ENCODE results near the gene ALAS1.
"Not testable (repeated sequence)": the region's sequence is repeated elsewhere in the genome, so short reads cannot be mapped to it uniquely, and the experiment has no call there.

The ALAS1 gene

GRCh38 chr3:52177701-52178042, 20.3 kb upstream of the ALAS1 start:
- DNase-seq: no peak

GRCh38 chr3:52178126-52178525, 19.8 kb upstream of the ALAS1 start:
- not testable (repeated sequence) for DNase-seq

- no peak for DNase-seq
Measured at GRCh38 chr3:52178537-52178936, 19.4 kb upstream of the ALAS1 start.

- no peak for DNase-seq
Measured at GRCh38 chr3:52181543-52181942, 16.4 kb upstream of the ALAS1 start.

DNA sequence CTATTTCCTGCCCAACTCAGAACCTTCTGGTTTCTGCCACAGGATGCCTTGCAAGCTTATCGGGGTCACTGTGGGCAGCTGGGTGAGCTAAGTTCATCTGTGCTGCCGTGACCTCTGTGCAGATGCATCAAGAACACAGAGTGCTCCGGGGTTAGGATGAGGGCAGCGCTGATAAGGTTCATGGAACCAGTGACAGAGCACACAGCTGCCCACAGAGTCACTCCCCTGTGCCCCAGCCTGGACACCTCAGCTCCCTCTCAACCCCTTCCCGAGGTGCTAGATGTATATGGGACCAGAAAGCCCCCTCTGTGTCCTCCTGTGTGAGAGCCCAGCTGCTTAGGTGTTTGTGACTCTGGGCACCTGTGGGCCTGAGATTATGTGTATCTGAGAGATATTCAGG, 15.8 kb upstream of the ALAS1 start:
- no peak for DNase-seq

DNA sequence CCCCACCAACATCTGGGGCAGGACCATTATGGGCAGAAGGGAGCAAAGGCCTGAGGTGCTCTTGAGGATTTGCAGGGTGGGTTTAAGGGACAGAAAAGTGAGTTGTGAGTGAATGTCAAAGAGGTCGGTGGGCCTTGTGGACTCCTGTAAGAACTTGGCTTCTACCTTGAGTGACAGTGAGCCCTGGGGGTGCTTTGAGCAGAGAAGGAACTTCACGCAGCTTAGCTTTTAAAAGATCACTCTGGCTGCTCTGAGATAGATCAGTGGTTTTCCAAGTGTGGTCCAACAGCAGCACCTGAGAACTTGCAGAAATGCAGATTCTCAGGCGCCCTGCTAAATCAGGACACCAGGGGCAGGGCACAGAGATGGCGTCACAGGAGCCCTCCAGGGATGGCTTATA, 15.3 kb upstream of the ALAS1 start:
- DNase-seq: no peak

DNA sequence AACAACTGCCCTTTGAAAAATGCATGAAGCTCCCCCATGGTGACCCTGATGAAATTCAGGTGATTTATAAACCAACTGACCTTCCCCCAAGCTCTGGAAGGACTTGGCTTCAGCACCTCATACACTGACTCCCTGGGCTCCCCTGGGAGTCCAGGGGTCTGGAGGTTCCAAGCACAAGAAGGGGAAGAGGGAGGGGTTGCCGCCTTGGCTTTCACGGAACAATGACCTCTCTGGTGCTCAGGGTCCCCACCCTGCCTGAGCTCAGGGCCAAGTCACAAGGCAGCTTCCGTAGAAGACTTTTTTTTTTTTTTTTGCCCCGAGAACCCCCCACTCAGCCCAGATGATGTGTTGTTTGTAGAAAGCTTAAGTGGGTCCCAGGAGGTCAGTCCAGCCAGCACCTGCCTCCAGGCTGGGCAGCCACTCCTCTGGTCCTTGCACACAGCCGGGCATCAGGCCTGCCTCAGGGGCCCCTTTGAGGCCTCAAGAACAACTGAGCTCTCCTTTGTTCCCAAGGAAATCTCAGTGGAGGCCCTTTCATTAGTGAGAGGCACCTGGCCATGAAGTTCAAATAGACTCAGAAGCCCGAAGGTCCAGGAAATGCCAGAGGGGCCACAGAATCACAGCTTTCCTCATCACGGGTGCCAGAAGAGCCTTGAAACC, 14.0 kb upstream of the ALAS1 start:
- peak; percentile 78 for DNase-seq

- DNase-seq: no peak
Measured at GRCh38 chr3:52184690-52185089, 13.3 kb upstream of the ALAS1 start.

GRCh38 chr3:52185311-52185710, 12.6 kb upstream of the ALAS1 start:
- DNase-seq: no peak

DNA sequence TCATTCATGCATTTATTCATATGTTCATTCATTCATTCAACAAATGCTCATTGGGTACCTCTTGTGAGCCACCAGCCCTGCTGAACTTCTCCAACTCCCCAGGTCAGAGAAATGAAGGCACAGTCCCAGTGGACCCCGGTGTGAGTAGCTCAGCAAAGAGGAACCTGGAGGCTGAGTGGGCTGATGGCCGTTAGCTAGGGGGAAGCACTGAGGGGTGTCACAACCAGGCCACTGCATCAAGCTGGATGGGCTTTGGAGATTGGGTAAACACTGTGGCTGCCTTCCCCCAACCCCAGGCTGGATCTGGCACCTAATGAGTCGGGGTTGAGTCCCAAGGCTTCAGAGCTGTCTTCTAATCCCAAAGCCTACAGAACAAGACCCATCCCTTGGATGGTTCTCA, 12.1 kb upstream of the ALAS1 start:
- DNase-seq: no peak

GRCh38 chr3:52186729-52187128, 11.2 kb upstream of the ALAS1 start:
- DNase-seq: no peak

- DNase-seq: no peak
Measured at GRCh38 chr3:52188556-52188955, 9.4 kb upstream of the ALAS1 start.

DNA sequence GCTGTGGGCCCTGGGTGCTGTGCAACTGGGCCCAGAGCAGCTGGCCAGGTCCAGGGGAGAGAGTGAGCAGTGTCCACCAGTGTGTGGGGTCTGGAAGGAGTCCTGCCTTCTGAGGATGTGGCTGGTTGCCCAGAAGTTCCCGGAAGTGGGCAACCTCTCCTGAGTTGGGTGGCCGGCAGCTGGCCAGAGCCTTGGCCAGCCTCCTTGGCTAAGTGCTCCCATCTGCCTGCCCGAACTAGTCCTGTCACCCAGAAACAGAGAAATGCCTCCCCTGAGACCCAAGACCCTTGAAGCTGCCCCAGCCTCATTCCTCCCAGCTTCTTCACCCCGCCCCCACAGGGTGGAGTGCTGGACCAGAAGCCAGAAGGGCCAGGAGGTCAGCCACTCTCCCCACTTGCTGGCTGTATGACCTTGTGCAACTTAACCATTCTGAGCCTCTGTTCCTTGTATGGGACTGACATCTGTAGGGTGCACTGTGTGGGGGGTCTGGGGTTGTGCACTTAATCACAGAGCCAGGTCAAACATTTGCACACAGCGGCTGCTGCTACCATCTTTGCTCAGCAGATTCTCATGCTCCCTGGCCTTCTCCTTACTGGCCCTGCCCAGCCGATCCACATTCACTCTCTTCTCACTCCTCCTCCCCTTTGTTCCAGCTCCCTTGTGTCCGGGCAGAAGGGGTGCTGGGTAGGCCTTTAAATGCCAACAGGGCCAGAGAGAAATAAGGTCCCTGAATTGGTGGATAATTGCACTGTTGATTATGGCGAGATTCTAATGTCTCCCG, 7.5 kb upstream of the ALAS1 start:
- DNase-seq: no peak

GRCh38 chr3:52191663-52192062, 6.3 kb upstream of the ALAS1 start:
- DNase-seq: no peak

GRCh38 chr3:52193065-52193464, 4.9 kb upstream of the ALAS1 start:
- no peak for DNase-seq

DNA sequence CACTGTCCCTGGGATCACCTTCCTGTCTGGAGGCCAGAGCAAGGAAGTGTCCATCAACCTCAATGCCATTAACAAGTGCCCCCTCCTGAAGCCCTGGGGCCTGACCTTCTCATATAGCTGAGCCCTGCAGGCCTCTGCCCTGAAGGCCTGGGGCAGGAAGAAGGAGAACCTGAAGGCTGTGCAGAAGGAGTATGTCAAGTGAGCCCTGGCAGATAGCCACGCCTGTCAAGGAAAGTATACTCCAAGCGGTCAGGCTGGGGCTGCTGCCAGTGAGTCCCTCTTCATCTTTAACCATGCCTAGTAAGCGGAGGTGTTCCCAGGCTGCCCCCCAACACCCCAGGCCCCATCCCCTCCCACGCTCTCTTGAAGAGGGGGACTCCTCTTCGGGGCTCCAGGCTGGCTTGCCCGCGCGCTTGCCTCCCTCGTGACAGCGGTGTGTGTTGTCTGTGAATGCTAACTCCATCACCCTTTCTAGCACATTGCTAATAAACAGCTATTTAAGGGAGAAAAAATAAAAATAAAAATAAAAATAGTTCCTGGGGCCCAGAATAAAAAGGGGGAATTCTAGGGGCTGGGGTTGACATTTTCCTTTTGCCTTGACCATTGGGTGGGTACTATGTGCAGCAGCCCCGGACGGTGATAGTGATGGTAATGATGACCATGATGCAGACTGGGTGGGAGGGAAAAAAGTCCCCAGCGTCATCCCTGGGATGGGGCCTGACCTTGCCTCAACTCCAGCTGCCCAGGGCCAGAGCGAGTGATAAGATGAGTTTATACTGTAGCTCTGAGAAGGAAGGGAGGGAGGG, 3.3 kb upstream of the ALAS1 start:
- DNase-seq: no peak

- DNase-seq: no peak
Measured at GRCh38 chr3:52195291-52195597, 2.7 kb upstream of the ALAS1 start.

- no peak for DNase-seq
Measured at GRCh38 chr3:52195823-52196331, 2.1 kb upstream of the ALAS1 start.

DNA sequence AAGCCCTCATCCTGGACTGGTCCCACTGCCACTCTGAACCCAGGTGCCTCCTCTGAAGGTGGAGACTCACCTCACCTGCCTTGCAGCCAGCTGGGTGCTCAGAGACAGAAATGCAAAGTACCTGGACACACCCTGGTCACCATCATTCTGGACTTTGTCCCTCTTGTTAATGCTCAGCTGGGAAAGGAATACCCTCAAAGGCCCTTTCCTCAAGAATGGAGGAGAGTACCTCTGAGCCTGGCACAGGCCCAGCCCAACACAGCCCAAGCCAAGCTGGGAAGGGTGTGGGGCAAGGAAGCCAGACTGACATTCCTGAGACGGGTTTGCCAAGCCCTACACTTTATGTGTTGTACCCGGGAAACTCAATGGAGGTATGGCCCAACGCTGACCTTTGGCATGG, 983 bp upstream of the ALAS1 start:
- DNase-seq: no peak

DNA sequence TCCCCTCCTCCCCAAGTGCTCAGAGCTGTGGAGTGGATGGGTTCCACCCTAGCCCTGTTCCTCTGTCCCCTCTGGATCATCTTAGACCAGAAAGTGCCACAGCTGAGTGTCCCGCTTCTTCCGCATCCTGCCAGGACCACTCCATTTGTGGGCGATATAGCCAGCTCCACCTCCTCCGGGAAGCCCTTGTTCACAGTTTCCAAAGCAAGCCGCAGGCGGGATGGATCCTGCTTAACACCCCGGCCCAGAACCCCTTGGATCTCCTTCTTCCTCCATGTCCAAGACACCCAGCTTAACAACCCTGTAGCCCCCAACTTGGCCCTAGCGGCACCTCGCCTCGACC, 490 bp upstream of the ALAS1 start:
- DNase-seq: no peak

GRCh38 chr3:52198643-52199608, 966 bp downstream of the ALAS1 start:
- DNase-seq: no peak

- DNase-seq: no peak
Measured at GRCh38 chr3:52200981-52201679, 3.2 kb downstream of the ALAS1 start.

All from NCI-H146 (cell line).